H1 (cell line): ENCODE data around the gene CLRN2. TPM values are rescaled to one million over a fixed set of nuclear protein-coding genes. Genes with fewer than 3 reads are reported as not detected.

Source experiments
- CTCF ChIA-PET: fragments of 300-600 bp; sonication (Branson Sonifier 250); formaldehyde crosslinking; loops from one replicate; lab custom pipeline; 2021; ENCODE audit not compliant: partially characterized antibody; lab: Charles Lee
- POLR2A ChIA-PET: fragments of 300-600 bp; sonication (Branson Sonifier 250); formaldehyde crosslinking; loops from one replicate; lab custom pipeline; 2021; ENCODE audit warnings: inconsistent platforms; ENCODE audit not compliant: partially characterized antibody; lab: Charles Lee
- DNase-seq, 2 experiments: peaks; one replicate each; pipeline versions ENCODE4 v3.0.0 to v3.0.0-alpha.2; 2010 to 2022; ENCODE audit warnings: low spot score in 2 of 2, low read depth in 1 of 2, mixed read lengths in 1 of 2
- FAIRE-seq: peaks from 2 replicates; lab custom pipeline; 2011; peaks lifted over from hg19 to GRCh38; lab: Jason Lieb, UNC
- H2AFZ ChIP-seq: 2 replicates; pipeline ENCODE4 v1.8.1; 2012; ENCODE audit warnings: low read length, inconsistent platforms
- H2AK5ac ChIP-seq: 2 replicates; pipeline ENCODE4 v1.6.1; 2013; ENCODE audit warnings: low read depth, low read length
- H2BK120ac ChIP-seq: replicated peaks from 2 replicates; pipeline ENCODE3; 2013; ENCODE audit warnings: low read depth, low read length, inconsistent platforms
- H2BK12ac ChIP-seq: 2 replicates; pipeline ENCODE4 v1.6.1; 2013; ENCODE audit warnings: low read depth, low read length
- H2BK15ac ChIP-seq: 2 replicates; pipeline ENCODE4 v1.6.1; 2013; ENCODE audit warnings: low read length
- H2BK20ac ChIP-seq: 2 replicates; pipeline ENCODE4 v1.6.1; 2013; ENCODE audit warnings: low read length
- H2BK5ac ChIP-seq: 2 replicates; pipeline ENCODE4 v1.6.1; 2013; ENCODE audit warnings: low read depth, low read length
- H3K14ac ChIP-seq: 2 replicates; pipeline ENCODE4 v1.6.1; 2013; ENCODE audit warnings: inconsistent platforms; ENCODE audit not compliant: insufficient read length
- H3K18ac ChIP-seq: 2 replicates; pipeline ENCODE4 v1.6.1; 2013; ENCODE audit warnings: low read length; ENCODE audit errors: extremely low read depth
- H3K23ac ChIP-seq: 2 replicates; pipeline ENCODE4 v1.6.1; 2013; ENCODE audit warnings: inconsistent platforms; ENCODE audit not compliant: insufficient read length
- H3K23me2 ChIP-seq: 2 replicates; pipeline ENCODE4 v1.6.1; 2013; ENCODE audit warnings: low read depth, low read length
- H3K27ac ChIP-seq: 2 replicates; pipeline ENCODE4 v1.6.1; 2011; ENCODE audit warnings: low read depth, low read length, inconsistent platforms
- H3K27me3 ChIP-seq, 4 experiments: replicated peaks in 1 of 4; 1 replicate in 1 of 4; 2 replicates in 3 of 4; pipeline versions ENCODE4 v1.6.1 to v1.8.1; 2011 to 2013; ENCODE audit warnings: low read length in 3 of 4, mild to moderate bottlenecking in 3 of 4, inconsistent platforms in 2 of 4, mixed read lengths in 2 of 4, moderate library complexity in 1 of 4; ENCODE audit not compliant: control insufficient read depth in 3 of 4, insufficient read depth in 3 of 4; ENCODE audit errors: extremely low read depth in 1 of 4
- H3K36me3 ChIP-seq, 4 experiments: 2 replicates each; pipeline versions ENCODE4 v1.6.1 to v1.8.1; 2011 to 2013; ENCODE audit warnings: mild to moderate bottlenecking in 4 of 4, low read length in 3 of 4, moderate library complexity in 2 of 4, control low read depth in 1 of 4, inconsistent platforms in 1 of 4; ENCODE audit not compliant: insufficient read depth in 4 of 4, control insufficient read depth in 2 of 4
- H3K4ac ChIP-seq: replicated peaks from 2 replicates; pipeline ENCODE3; 2013; ENCODE audit warnings: low read length, low read depth, mixed read lengths, inconsistent platforms; ENCODE audit not compliant: insufficient read length
- H3K4me1 ChIP-seq, 4 experiments: replicated peaks in 1 of 4; 1 replicate in 1 of 4; 2 replicates in 3 of 4; pipeline versions ENCODE4 v1.6.1 to v1.8.1; 2011 to 2013; ENCODE audit warnings: low read length in 3 of 4, inconsistent platforms in 2 of 4, mixed read lengths in 1 of 4; ENCODE audit not compliant: insufficient read depth in 4 of 4, control insufficient read depth in 3 of 4
- H3K4me2 ChIP-seq, 2 experiments: 2 replicates each; pipeline versions ENCODE4 v1.6.1 to v1.8.1; 2011 to 2013; ENCODE audit warnings: low read depth in 2 of 2, low read length in 2 of 2, control low read depth in 1 of 2, inconsistent platforms in 1 of 2, mild to moderate bottlenecking in 1 of 2; ENCODE audit not compliant: insufficient read depth in 1 of 2
- H3K4me3 ChIP-seq, 4 experiments: fragments of 200-600, 300-600 bp in 1 of 4; sonication (generic), shearing (Covaris generic), sonication (Bioruptor Twin) in 1 of 4; 2 replicates each; pipeline versions ENCODE4 v1.5.1 to v1.8.1; 2011 to 2016; ENCODE audit warnings: low read length in 4 of 4, low read depth in 3 of 4, control low read depth in 2 of 4, inconsistent platforms in 2 of 4, mild to moderate bottlenecking in 2 of 4, mixed read lengths in 1 of 4, moderate library complexity in 1 of 4; ENCODE audit not compliant: insufficient read depth in 2 of 4; ENCODE audit errors: extremely low read depth in 1 of 4
- H3K56ac ChIP-seq: replicated peaks from 2 replicates; pipeline ENCODE3; 2013; ENCODE audit warnings: low read depth, mild to moderate bottlenecking, mixed read lengths, low read length, inconsistent platforms; ENCODE audit not compliant: insufficient read length
- H3K79me1 ChIP-seq: 2 replicates; pipeline ENCODE4 v1.6.1; 2013; ENCODE audit warnings: low read depth, low read length, control low read depth
- H3K79me2 ChIP-seq, 2 experiments: 2 replicates each; pipeline versions ENCODE4 v1.6.1 to v1.8.1; 2012 to 2013; ENCODE audit warnings: low read length in 2 of 2, mild to moderate bottlenecking in 2 of 2, inconsistent platforms in 1 of 2; ENCODE audit not compliant: insufficient read depth in 2 of 2, control insufficient read depth in 1 of 2
- H3K9ac ChIP-seq, 4 experiments: replicated peaks in 1 of 4; 1 replicate in 1 of 4; 2 replicates in 3 of 4; pipeline versions ENCODE4 v1.6.1 to v1.8.1; 2011 to 2013; ENCODE audit warnings: low read depth in 3 of 4, low read length in 3 of 4, control low read depth in 2 of 4, mild to moderate bottlenecking in 2 of 4, moderate library complexity in 2 of 4, inconsistent platforms in 1 of 4; ENCODE audit errors: extremely low read depth in 1 of 4
- H3K9me3 ChIP-seq, 2 experiments: 2 replicates each; pipeline versions ENCODE4 v1.6.1 to v1.8.1; 2012 to 2013; ENCODE audit warnings: mild to moderate bottlenecking in 2 of 2, moderate library complexity in 2 of 2, control low read depth in 1 of 2, inconsistent platforms in 1 of 2, low read depth in 1 of 2, low read length in 1 of 2, mixed read lengths in 1 of 2; ENCODE audit not compliant: insufficient read depth in 2 of 2
- H4K20me1 ChIP-seq, 2 experiments: replicated peaks in 1 of 2; 2 replicates each; pipeline versions ENCODE3 to v1.8.1; 2011 to 2013; ENCODE audit warnings: inconsistent platforms in 2 of 2, low read length in 2 of 2, mild to moderate bottlenecking in 1 of 2; ENCODE audit not compliant: insufficient read depth in 2 of 2, control insufficient read depth in 1 of 2
- H4K5ac ChIP-seq: 2 replicates; pipeline ENCODE4 v1.6.1; 2013; ENCODE audit warnings: low read length, low read depth, mixed read lengths, inconsistent platforms; ENCODE audit not compliant: insufficient read length
- H4K8ac ChIP-seq: 2 replicates; pipeline ENCODE4 v1.8.0; 2013; ENCODE audit warnings: mild to moderate bottlenecking, moderate library complexity, low read length, inconsistent platforms; ENCODE audit not compliant: insufficient read depth; ENCODE audit errors: extremely low read depth
- H4K91ac ChIP-seq: replicated peaks from 2 replicates; pipeline ENCODE3; 2013; ENCODE audit warnings: low read length, mixed read lengths, inconsistent platforms; ENCODE audit not compliant: insufficient read length
- CEBPB ChIP-seq: IDR thresholded peaks from 2 replicates; pipeline ENCODE4 v1.6.1; 2012; ENCODE audit warnings: low read depth, low read length
- GABPA ChIP-seq: IDR thresholded peaks from 2 replicates; pipeline ENCODE4 v1.6.1; 2011; ENCODE audit warnings: mild to moderate bottlenecking, low read length, moderate library complexity, borderline replicate concordance; ENCODE audit not compliant: insufficient read depth
- polyA plus RNA-seq, 7 experiments: library from polyadenylated mRNA; depleted of rRNA in 3 of 7; stranded (reverse) in 5 of 7; unstranded in 2 of 7; fragments of >200 nt in 5 of 7; fragments of 200-250 nt in 2 of 7; gene quantifications; 1 replicate in 5 of 7; 2 replicates in 1 of 7; 4 replicates in 1 of 7; pipeline versions ENCODE4 v1.2.1 to v1.2.3, GENCODE V29; 2011 to 2013; ENCODE audit warnings: missing spikeins in 2 of 7, mixed read lengths in 2 of 7
- total RNA-seq: library from RNA; stranded (reverse); fragmentation: NEBNext Ultra II Directional; extraction: Animal tissue kit (Norgen Biotek cat#: 25700); gene quantifications from 2 replicates; pipeline ENCODE4 v1.2.1, GENCODE V29; 2021

CLRN2 gene
- total and polyA plus RNA-seq, 2 of the 8 experiments (the other 6 are each of a cell fraction or from before 2014, with no cell fraction given) = not detected

DNA sequence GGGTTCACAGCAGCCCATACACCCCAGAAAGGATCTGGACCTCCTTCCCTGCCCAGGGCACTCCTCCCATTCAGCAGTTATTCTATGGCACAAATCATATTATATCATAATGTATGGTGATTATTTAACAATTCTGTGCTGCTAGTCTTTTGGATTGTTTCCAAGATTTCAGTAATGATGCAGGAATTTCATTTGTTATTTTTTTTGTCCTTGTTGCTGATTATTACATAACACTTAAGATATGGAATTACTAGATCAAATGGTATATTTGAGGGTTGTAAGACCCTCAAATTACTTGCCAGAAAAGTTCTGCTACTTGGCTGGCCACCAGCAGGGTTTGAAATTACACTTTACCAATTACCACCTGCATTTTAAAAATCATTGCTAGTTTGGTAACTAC is 39.5 kb upstream of the CLRN2 start:
- Histone ChIP-seq H3K18ac (no peak overlapping the region), H2AK5ac (no peak overlapping the region), H3K56ac (no peak overlapping the region), H3K27me3 (no peaks in the 10 kb centered on the region)
- TF ChIP-seq CEBPB (peak; percentile 33; the same call in 1 of the 2 replicates), GABPA (no peak)
- TF ChIP-seq, all 59 proteins: peak for 1
- Histone ChIP-seq H3K4me2 (no peak overlapping the region), H3K23me2 (no peaks in the 10 kb centered on the region), H4K20me1 (no peaks in the 10 kb centered on the region), H2BK120ac (no peak overlapping the region), H2BK20ac (no peak overlapping the region), H4K91ac (no peak overlapping the region), H3K14ac (no peak overlapping the region), H2BK15ac (no peak overlapping the region), H3K4ac (no peak overlapping the region), H3K27ac (no peak overlapping the region), H2BK5ac (no peak overlapping the region), H4K5ac (no peak overlapping the region), H3K79me2 (no peaks in the 10 kb centered on the region), H3K4me1 (peaks cover 0 to 2% (median 0%) of the 10 kb centered on the region in 4 experiments; a peak in 1 of 7 replicates), H3K4me3 (no peak overlapping the region), H3K9me3 (no peaks in the 10 kb centered on the region), H3K9ac (no peak overlapping the region), H3K23ac (no peak overlapping the region), H3K79me1 (no peaks in the 10 kb centered on the region), H3K36me3 (no peaks in the 10 kb centered on the region), H4K8ac (no peak overlapping the region), H2BK12ac (no peak overlapping the region), H2AFZ (no peak overlapping the region)
- ChIA-PET POLR2A (interaction anchor here (1.0 kb wide), 1 partner anchor 10 kb away, joined by 3 read pairs; no protein-coding TSS in a partner anchor), CTCF (interaction anchor here (1.2 kb wide), 1 partner anchor 128 kb away, joined by 4 read pairs; no protein-coding TSS in a partner anchor)
- DNase-seq = no peak
- no peak for FAIRE-seq
